Measurements from ENCODE around the gene TUBA8.
A peak's percentile ranks its signal among the peaks of the same experiment; 100 is the strongest.
"Not testable (repeated sequence)": the region's sequence is repeated elsewhere in the genome, so short reads cannot be mapped to it uniquely, and the experiment has no call there.

The TUBA8 gene

GRCh38 chr22:18136563-18137320, 26.1 kb downstream of the TUBA8 start:
- DNase-seq, result no peak

- DNase-seq, result not testable (repeated sequence)
Observed at GRCh38 chr22:18141004-18141403, 30.4 kb downstream of the TUBA8 start.

GRCh38 chr22:18144105-18144504, 33.5 kb downstream of the TUBA8 start:
- DNase-seq, result no peak

- peak; percentile 96 for DNase-seq
Observed at GRCh38 chr22:18145676-18146388, 35.2 kb downstream of the TUBA8 start.

- DNase-seq, result no peak
Observed at GRCh38 chr22:18146389-18146753, 35.8 kb downstream of the TUBA8 start.

- DNase-seq, result no peak
Observed at GRCh38 chr22:18147791-18148190, 37.2 kb downstream of the TUBA8 start.

GRCh38 chr22:18148293-18148965, 37.8 kb downstream of the TUBA8 start:
- DNase-seq, result peak; percentile 45

GRCh38 chr22:18152519-18152918, 41.9 kb downstream of the TUBA8 start:
- DNase-seq, result no peak

GRCh38 chr22:18154821-18155390, 44.3 kb downstream of the TUBA8 start:
- DNase-seq, result no peak

GRCh38 chr22:18155546-18155945, 44.9 kb downstream of the TUBA8 start:
- not testable (repeated sequence) for DNase-seq

GRCh38 chr22:18156878-18157713, 46.5 kb downstream of the TUBA8 start:
- peak; percentile 86 for DNase-seq

- DNase-seq, result no peak
Observed at GRCh38 chr22:18157714-18158028, 47.1 kb downstream of the TUBA8 start.

- DNase-seq, result not testable (repeated sequence)
Observed at GRCh38 chr22:18160641-18161040, 50.0 kb downstream of the TUBA8 start.

- DNase-seq, result peak; percentile 78
Observed at GRCh38 chr22:18163843-18164242, 53.2 kb downstream of the TUBA8 start.

- DNase-seq, result peak; percentile 88
Observed at GRCh38 chr22:18164584-18164983, 54.0 kb downstream of the TUBA8 start.

- not testable (repeated sequence) for DNase-seq
Observed at GRCh38 chr22:18165356-18165755, 54.7 kb downstream of the TUBA8 start.

- DNase-seq, result not testable (repeated sequence)
Observed at GRCh38 chr22:18170284-18170683, 59.7 kb downstream of the TUBA8 start.

GRCh38 chr22:18172203-18172602, 61.6 kb downstream of the TUBA8 start:
- DNase-seq, result not testable (repeated sequence)

GRCh38 chr22:18172776-18173175, 62.2 kb downstream of the TUBA8 start:
- DNase-seq, result not testable (repeated sequence)

GRCh38 chr22:18173441-18173840, 62.8 kb downstream of the TUBA8 start:
- DNase-seq, result not testable (repeated sequence)

Data from DMS53 (cell line).